HAP-1 (cell line): ENCODE data around the gene HBB.

Experiments used
- DNase-seq, 2 experiments: peaks; one replicate each; pipeline ENCODE4 v3.0.0-alpha.2; 2016 to 2020; ENCODE audit warnings: low spot score in 2 of 2
- H3K27me3 ChIP-seq: fragments of 250-450 bp; sonication (Bioruptor Pico); 2 replicates; pipeline ENCODE4 v1.5.1; 2020; ENCODE audit warnings: low read depth, mild to moderate bottlenecking, moderate library complexity
- H3K36me3 ChIP-seq: fragments of 250-450 bp; sonication (Bioruptor Pico); replicated peaks from 2 replicates; pipeline ENCODE4 v1.5.1; 2020; ENCODE audit warnings: mild to moderate bottlenecking
- H3K4me1 ChIP-seq: fragments of 250-450 bp; sonication (Bioruptor Pico); 2 replicates; pipeline ENCODE4 v1.5.1; 2020; ENCODE audit warnings: mild to moderate bottlenecking
- H3K4me3 ChIP-seq: fragments of 250-450 bp; sonication (Bioruptor Pico); 2 replicates; pipeline ENCODE4 v1.5.1; 2020; ENCODE audit warnings: mild to moderate bottlenecking, moderate library complexity
- H3K9me3 ChIP-seq: fragments of 250-450 bp; sonication (Bioruptor Pico); 2 replicates; pipeline ENCODE4 v1.5.1; 2020; ENCODE audit warnings: mild to moderate bottlenecking, moderate library complexity
- in situ Hi-C: fragments of 300-500 bp; cut with MboI; formaldehyde crosslinking; loops from 3 replicates; pipeline ENCODE4 v1.14.3; 2020; ENCODE audit warnings: low sequenced_read_pairs, inconsistent platforms, mixed read lengths

Gene HBB

GRCh38 chr11:5240458-5240857 is 13.6 kb upstream of the HBB start:
- Histone ChIP-seq H3K4me3 (no peak overlapping the region), H3K27me3 (no peaks in the 10 kb centered on the region), H3K9me3 (no peaks in the 10 kb centered on the region), H3K36me3 (no peaks in the 10 kb centered on the region), H3K4me1 (no peaks in the 10 kb centered on the region)
- in situ Hi-C loops, result no loop called here
- no peak for DNase-seq

- no peaks in the 10 kb centered on the region for H3K4me1 ChIP-seq
- H3K4me3 ChIP-seq, result no peak overlapping the region
- in situ Hi-C loops, result no loop called here
- H3K27me3 ChIP-seq, result no peaks in the 10 kb centered on the region
- no peaks in the 10 kb centered on the region for H3K9me3 ChIP-seq
- no peaks in the 10 kb centered on the region for H3K36me3 ChIP-seq
- DNase-seq, result no peak
Observed at GRCh38 chr11:5240056-5240455, 13.2 kb upstream of the HBB start.

GRCh38 chr11:5239046-5239445 is 12.2 kb upstream of the HBB start:
- Histone ChIP-seq H3K4me1 (no peaks in the 10 kb centered on the region), H3K4me3 (no peak overlapping the region), H3K9me3 (no peaks in the 10 kb centered on the region), H3K36me3 (no peaks in the 10 kb centered on the region), H3K27me3 (no peaks in the 10 kb centered on the region)
- DNase-seq, result no peak
- in situ Hi-C loops, result no loop called here

- Histone ChIP-seq H3K9me3 (no peaks in the 10 kb centered on the region), H3K36me3 (no peaks in the 10 kb centered on the region), H3K27me3 (no peaks in the 10 kb centered on the region), H3K4me3 (no peak overlapping the region), H3K4me1 (no peaks in the 10 kb centered on the region)
- DNase-seq, result no peak
- in situ Hi-C loops, result no loop called here
Observed at GRCh38 chr11:5238486-5238885, 11.6 kb upstream of the HBB start.

DNA sequence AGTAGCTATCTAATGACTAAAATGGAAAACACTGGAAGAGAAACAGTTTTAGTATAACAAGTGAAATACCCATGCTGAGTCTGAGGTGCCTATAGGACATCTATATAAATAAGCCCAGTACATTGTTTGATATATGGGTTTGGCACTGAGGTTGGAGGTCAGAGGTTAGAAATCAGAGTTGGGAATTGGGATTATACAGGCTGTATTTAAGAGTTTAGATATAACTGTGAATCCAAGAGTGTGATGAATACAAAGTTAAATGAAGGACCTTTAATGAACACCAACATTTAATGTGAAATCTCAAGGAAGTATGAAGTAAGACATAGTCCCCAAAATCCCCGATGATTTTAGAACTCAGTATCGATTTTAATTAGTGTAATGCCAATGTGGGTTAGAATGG is 10.5 kb upstream of the HBB start:
- no peak for DNase-seq
- in situ Hi-C loops, result no loop called here
- H3K9me3 ChIP-seq, result no peaks in the 10 kb centered on the region
- H3K4me1 ChIP-seq, result no peaks in the 10 kb centered on the region
- no peaks in the 10 kb centered on the region for H3K36me3 ChIP-seq
- no peaks in the 10 kb centered on the region for H3K27me3 ChIP-seq
- H3K4me3 ChIP-seq, result no peak overlapping the region

- Histone ChIP-seq H3K4me1 (no peaks in the 10 kb centered on the region), H3K27me3 (no peaks in the 10 kb centered on the region)
- in situ Hi-C loops, result no loop called here
Observed at GRCh38 chr11:5235364-5236095, 8.7 kb upstream of the HBB start.

DNA sequence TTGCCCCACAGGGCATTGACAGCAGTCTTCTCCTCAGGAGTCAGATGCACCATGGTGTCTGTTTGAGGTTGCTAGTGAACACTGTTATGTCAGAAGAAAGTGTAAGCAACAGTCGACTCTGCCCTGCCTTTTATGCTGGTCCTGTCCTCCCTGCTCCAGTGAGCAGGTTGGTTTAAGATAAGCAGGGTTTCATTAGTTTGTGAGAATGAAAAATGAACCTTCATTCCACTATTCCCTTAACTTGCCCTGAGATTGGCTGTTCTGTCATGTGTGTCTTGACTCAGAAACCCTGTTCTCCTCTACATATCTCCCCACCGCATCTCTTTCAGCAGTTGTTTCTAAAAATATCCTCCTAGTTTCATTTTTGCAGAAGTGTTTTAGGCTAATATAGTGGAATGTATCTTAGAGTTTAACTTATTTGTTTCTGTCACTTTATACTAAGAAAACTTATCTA is 7.5 kb upstream of the HBB start, which contains the start of gene HBD:
Gene HBD, minus strand, starts transcription at position 103 of the 454 bp plus-strand sequence. Its CDS starts 50 bp downstream, at position 53.
- H3K9me3 ChIP-seq, result no peaks in the 10 kb centered on the region
- no peaks in the 10 kb centered on the region for H3K27me3 ChIP-seq
- H3K4me1 ChIP-seq, result no peaks in the 10 kb centered on the region
- DNase-seq, result no peak
- in situ Hi-C loops, result no loop called here
- no peaks in the 10 kb centered on the region for H3K36me3 ChIP-seq
- H3K4me3 ChIP-seq, result no peak within 1 kb of the TSS

More at GRCh38 chr11:5235364-5236095, 8.7 kb upstream of the HBB start:
- DNase-seq, result no peak
- no peaks in the 10 kb centered on the region for H3K36me3 ChIP-seq
- no peaks in the 10 kb centered on the region for H3K9me3 ChIP-seq
- no peak overlapping the region for H3K4me3 ChIP-seq

GRCh38 chr11:5233307-5233706 is 6.4 kb upstream of the HBB start:
- Histone ChIP-seq H3K4me1 (no peaks in the 10 kb centered on the region), H3K36me3 (no peaks in the 10 kb centered on the region), H3K27me3 (no peaks in the 10 kb centered on the region), H3K4me3 (no peak overlapping the region), H3K9me3 (no peaks in the 10 kb centered on the region)
- no peak for DNase-seq
- in situ Hi-C loops, result no loop called here

GRCh38 chr11:5232821-5233220 is 6.0 kb upstream of the HBB start:
- no peaks in the 10 kb centered on the region for H3K9me3 ChIP-seq
- H3K27me3 ChIP-seq, result no peaks in the 10 kb centered on the region
- H3K36me3 ChIP-seq, result no peaks in the 10 kb centered on the region
- no peak overlapping the region for H3K4me3 ChIP-seq
- H3K4me1 ChIP-seq, result no peaks in the 10 kb centered on the region
- in situ Hi-C loops, result no loop called here
- DNase-seq, result no peak

DNA sequence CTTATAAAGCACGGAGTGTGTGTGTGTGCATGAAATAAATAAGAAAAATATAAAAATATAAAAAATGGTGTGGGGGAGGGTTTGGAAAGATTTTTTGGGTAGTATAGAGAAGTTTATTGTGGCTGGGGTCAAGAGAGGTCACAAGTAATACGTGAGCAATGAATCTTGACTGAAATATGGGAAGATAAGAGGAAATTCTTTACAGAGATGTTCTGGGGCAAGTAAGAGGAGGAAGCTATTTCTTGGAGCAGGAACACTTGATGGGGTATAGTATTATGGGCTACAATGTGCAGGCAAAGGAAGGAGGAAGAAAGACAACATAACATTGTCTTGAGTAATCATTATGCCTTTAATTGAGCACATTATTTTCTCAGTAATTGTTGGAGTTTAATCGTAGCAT is 5.3 kb upstream of the HBB start:
- Histone ChIP-seq H3K27me3 (no peaks in the 10 kb centered on the region), H3K4me1 (no peaks in the 10 kb centered on the region), H3K36me3 (no peaks in the 10 kb centered on the region), H3K9me3 (no peaks in the 10 kb centered on the region), H3K4me3 (no peak overlapping the region)
- no peak for DNase-seq
- in situ Hi-C loops, result no loop called here

GRCh38 chr11:5231111-5231510 is 4.2 kb upstream of the HBB start:
- H3K4me1 ChIP-seq, result no peaks in the 10 kb centered on the region
- in situ Hi-C loops, result no loop called here
- no peak overlapping the region for H3K4me3 ChIP-seq
- DNase-seq, result no peak
- no peaks in the 10 kb centered on the region for H3K27me3 ChIP-seq
- no peaks in the 10 kb centered on the region for H3K9me3 ChIP-seq
- no peaks in the 10 kb centered on the region for H3K36me3 ChIP-seq

DNA sequence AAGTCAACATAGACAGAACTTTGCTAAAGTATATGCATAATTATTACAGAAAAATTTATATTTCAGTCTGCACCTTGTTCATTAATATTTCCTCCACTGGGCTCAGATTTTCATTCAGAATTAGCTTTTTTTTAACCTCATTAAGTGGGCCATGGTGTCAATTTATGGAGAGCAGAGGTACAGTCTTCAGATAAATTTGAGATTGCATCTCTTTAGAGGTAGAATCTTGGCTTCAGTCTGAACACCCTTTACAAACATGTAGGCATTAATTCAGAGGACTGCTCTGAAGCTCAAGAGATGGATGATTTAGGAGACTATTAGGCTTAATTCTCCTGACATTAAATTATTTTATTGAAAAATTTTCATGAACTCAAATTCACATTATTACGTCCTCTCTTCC is 3.4 kb upstream of the HBB start:
- in situ Hi-C loops, result no loop called here
- Histone ChIP-seq H3K4me1 (no peaks in the 10 kb centered on the region), H3K9me3 (no peaks in the 10 kb centered on the region), H3K4me3 (no peak overlapping the region), H3K36me3 (no peaks in the 10 kb centered on the region), H3K27me3 (no peaks in the 10 kb centered on the region)
- DNase-seq, result no peak

DNA sequence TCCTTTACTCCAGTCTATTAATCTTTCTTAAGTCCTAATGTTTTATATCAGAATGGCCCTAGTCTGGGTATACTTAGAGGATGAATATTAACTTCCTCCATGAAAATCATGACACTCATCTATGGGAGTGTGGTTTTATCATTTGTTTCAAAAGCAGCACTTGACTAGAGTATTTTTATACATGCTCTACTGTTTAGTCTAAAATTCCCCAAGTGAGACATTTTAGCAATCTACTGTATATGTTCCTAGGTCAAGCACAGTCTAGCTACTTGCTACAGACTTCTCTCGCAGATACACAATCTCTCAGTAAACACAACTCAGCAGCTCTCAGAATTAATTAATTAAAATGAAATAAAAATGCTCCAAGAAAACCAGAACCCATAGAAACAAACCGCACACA is 2.9 kb upstream of the HBB start:
- in situ Hi-C loops, result no loop called here
- H3K4me3 ChIP-seq, result no peak overlapping the region

GRCh38 chr11:5229356-5229755 is 2.5 kb upstream of the HBB start:
- H3K4me1 ChIP-seq, result no peaks in the 10 kb centered on the region
- no peaks in the 10 kb centered on the region for H3K9me3 ChIP-seq
- in situ Hi-C loops, result no loop called here
- H3K27me3 ChIP-seq, result no peaks in the 10 kb centered on the region
- no peak for DNase-seq
- H3K36me3 ChIP-seq, result no peaks in the 10 kb centered on the region
- no peak overlapping the region for H3K4me3 ChIP-seq

More for the DNA sequence above, 2.9 kb upstream of the HBB start:
- Histone ChIP-seq H3K27me3 (no peaks in the 10 kb centered on the region), H3K36me3 (no peaks in the 10 kb centered on the region), H3K9me3 (no peaks in the 10 kb centered on the region), H3K4me1 (no peaks in the 10 kb centered on the region)
- no peak for DNase-seq

GRCh38 chr11:5228124-5228523 is 1.3 kb upstream of the HBB start:
- no peaks in the 10 kb centered on the region for H3K4me1 ChIP-seq
- no peak for DNase-seq
- no peaks in the 10 kb centered on the region for H3K9me3 ChIP-seq

More at GRCh38 chr11:5228124-5228523, 1.3 kb upstream of the HBB start:
- H3K27me3 ChIP-seq, result no peaks in the 10 kb centered on the region
- no peaks in the 10 kb centered on the region for H3K36me3 ChIP-seq
- in situ Hi-C loops, result no loop called here
- no peak overlapping the region for H3K4me3 ChIP-seq
